Glutamatergic neuron (in vitro differentiated cells): ENCODE results near the gene ING2. TPM values are rescaled to one million over a fixed set of nuclear protein-coding genes. Genes with fewer than 3 reads are reported as not detected.

Experiments
- DNase-seq: peaks from one replicate; pipeline ENCODE4 v3.0.0; 2022
- H3K27ac Mint-ChIP-seq: one replicate; pipeline ENCODE4 v1.8.0; 2020; ENCODE audit warnings: mild to moderate bottlenecking, mixed read lengths, inconsistent platforms; ENCODE audit not compliant: unreplicated experiment
- H3K27me3 Mint-ChIP-seq: one replicate; pipeline ENCODE4 v1.8.0; 2020; ENCODE audit warnings: mild to moderate bottlenecking, moderate library complexity, mixed read lengths, inconsistent platforms; ENCODE audit not compliant: unreplicated experiment
- H3K36me3 Mint-ChIP-seq: one replicate; pipeline ENCODE4 v1.8.0; 2020; ENCODE audit warnings: mild to moderate bottlenecking, mixed read lengths, inconsistent platforms; ENCODE audit not compliant: unreplicated experiment
- H3K4me1 Mint-ChIP-seq: one replicate; pipeline ENCODE4 v1.8.0; 2020; ENCODE audit warnings: mild to moderate bottlenecking, low read depth, mixed read lengths, inconsistent platforms; ENCODE audit not compliant: unreplicated experiment
- H3K4me3 Mint-ChIP-seq: one replicate; pipeline ENCODE4 v1.8.0; 2020; ENCODE audit warnings: mild to moderate bottlenecking, mixed read lengths, inconsistent platforms; ENCODE audit not compliant: unreplicated experiment
- H3K9me3 Mint-ChIP-seq: one replicate; pipeline ENCODE4 v1.8.0; 2020; ENCODE audit warnings: mild to moderate bottlenecking, moderate library complexity, mixed read lengths, inconsistent platforms; ENCODE audit not compliant: unreplicated experiment
- CTCF ChIP-seq: fragments of 200-600 bp; sonication (generic); IDR thresholded peaks from one replicate; pipeline ENCODE4 v1.5.0; 2021; ENCODE audit not compliant: partially characterized antibody, unreplicated experiment
- total RNA-seq: library from RNA; stranded (reverse); fragmentation: NEBNext Ultra II Directional; extraction: Animal tissue kit (Norgen Biotek cat#: 25700); gene quantifications from one replicate; pipeline ENCODE4 v1.2.1, GENCODE V29; 2021; ENCODE audit not compliant: unreplicated experiment

The ING2 gene
- total RNA-seq, 1 donor from 2014 or later: 4.8 TPM

GRCh38 chr4:183554346-183554686 lies 49.5 kb downstream of the ING2 start:
- peaks cover 4% of the 10 kb centered on the region for H3K27me3 Mint-ChIP-seq
- H3K9me3 Mint-ChIP-seq: peaks cover 3% of the 10 kb centered on the region
- no peaks in the 10 kb centered on the region for H3K36me3 Mint-ChIP-seq
- no peak overlapping the region for H3K4me3 Mint-ChIP-seq
- H3K27ac Mint-ChIP-seq: no peak overlapping the region
- no peak for DNase-seq
- H3K4me1 Mint-ChIP-seq: no peaks in the 10 kb centered on the region
- no peak for TF ChIP-seq CTCF

GRCh38 chr4:183554878-183555585 lies 50.2 kb downstream of the ING2 start:
- Mint-ChIP-seq H3K9me3 (peaks cover 3% of the 10 kb centered on the region), H3K27me3 (peaks cover 4% of the 10 kb centered on the region), H3K36me3 (no peaks in the 10 kb centered on the region), H3K4me3 (no peak overlapping the region), H3K4me1 (no peaks in the 10 kb centered on the region), H3K27ac (no peak overlapping the region)
- no peak for DNase-seq
- no peak for TF ChIP-seq CTCF

GRCh38 chr4:183556947-183557346 lies 52.1 kb downstream of the ING2 start:
- Mint-ChIP-seq H3K4me1 (no peaks in the 10 kb centered on the region), H3K27ac (no peak overlapping the region), H3K4me3 (no peak overlapping the region), H3K9me3 (peaks cover 3% of the 10 kb centered on the region), H3K36me3 (no peaks in the 10 kb centered on the region), H3K27me3 (peaks cover 4% of the 10 kb centered on the region)
- DNase-seq: no peak
- no peak for TF ChIP-seq CTCF

- Mint-ChIP-seq H3K9me3 (peaks cover 2% of the 10 kb centered on the region), H3K4me3 (no peak overlapping the region), H3K36me3 (no peaks in the 10 kb centered on the region), H3K27me3 (peaks cover 3% of the 10 kb centered on the region), H3K4me1 (no peaks in the 10 kb centered on the region), H3K27ac (no peak overlapping the region)
- TF ChIP-seq CTCF: no peak
- no peak for DNase-seq
Observed at GRCh38 chr4:183557611-183558010, 52.8 kb downstream of the ING2 start.

GRCh38 chr4:183558873-183559272 lies 54.0 kb downstream of the ING2 start:
- TF ChIP-seq CTCF: no peak
- no peak overlapping the region for H3K4me3 Mint-ChIP-seq
- H3K27me3 Mint-ChIP-seq: no peaks in the 10 kb centered on the region
- no peaks in the 10 kb centered on the region for H3K9me3 Mint-ChIP-seq
- no peak for DNase-seq
- no peaks in the 10 kb centered on the region for H3K36me3 Mint-ChIP-seq
- no peak overlapping the region for H3K27ac Mint-ChIP-seq
- H3K4me1 Mint-ChIP-seq: no peaks in the 10 kb centered on the region
